Coronary artery (tissue), 2 donors: Measurements from ENCODE around the gene SPATA13.
A peak's percentile ranks its signal among the peaks of the same experiment; 100 is the strongest.
"Not testable (repeated sequence)": the region's sequence is repeated elsewhere in the genome, so short reads cannot be mapped to it uniquely, and the experiment has no call there.

Source experiments
- DNase-seq: peaks from one replicate; pipeline ENCODE4 v3.0.0-alpha.2; 2017; ENCODE audit warnings: low spot score
- H3K27ac ChIP-seq, 2 donors: fragments of 200-600 bp; sonication (generic); one replicate each; pipeline ENCODE4 v1.5.1; 2016 to 2019
- H3K4me3 ChIP-seq: fragments of 200-600 bp; sonication (generic); 2 replicates; pipeline ENCODE4 v1.5.1; 2016; ENCODE audit warnings: mild to moderate bottlenecking, moderate library complexity
- CTCF ChIP-seq: fragments of 200-600 bp; sonication (generic); IDR thresholded peaks from one replicate; pipeline ENCODE4 v1.5.1; 2019; ENCODE audit warnings: antibody characterized with exemption

SPATA13 gene

DNA sequence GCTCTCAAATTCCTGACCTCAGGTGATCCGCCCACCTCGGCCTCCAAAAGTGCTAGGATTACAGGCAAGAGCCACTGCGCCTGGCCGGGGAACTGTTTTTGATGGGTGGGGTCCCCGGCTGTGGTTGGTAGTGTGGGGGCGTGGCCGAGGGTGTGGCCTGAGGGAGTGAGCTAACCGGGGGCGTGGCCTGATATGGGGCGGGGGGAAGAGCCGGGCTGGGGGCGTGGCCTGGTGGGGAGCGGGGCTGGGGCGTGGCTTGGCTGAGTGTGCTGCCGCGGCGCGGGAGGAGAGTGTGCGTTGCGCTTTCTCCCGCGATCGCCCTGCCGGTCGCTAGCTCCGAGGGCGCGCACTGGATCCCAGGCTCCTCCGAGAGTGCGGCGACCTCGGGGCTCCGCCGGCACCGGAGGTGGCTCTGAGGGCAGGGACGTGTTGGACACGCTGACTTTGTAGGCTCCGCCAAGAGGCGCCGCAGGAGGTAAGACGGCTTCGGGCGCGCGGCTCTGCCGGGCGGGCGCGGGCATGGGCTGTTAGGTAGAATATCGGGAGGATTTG lies at the start of gene SPATA13:
Gene SPATA13, plus strand, starts transcription at position 263 of the 552 bp plus-strand sequence. CDS start 62,210 bp downstream, outside the sequence.
- Histone ChIP-seq H3K4me3 (peak within 1 kb of the TSS; percentile 86), H3K27ac (peak within 1 kb of the TSS; percentile 65 to 76)
- TF ChIP-seq CTCF: no peak
- peak; percentile 91 for DNase-seq

DNA sequence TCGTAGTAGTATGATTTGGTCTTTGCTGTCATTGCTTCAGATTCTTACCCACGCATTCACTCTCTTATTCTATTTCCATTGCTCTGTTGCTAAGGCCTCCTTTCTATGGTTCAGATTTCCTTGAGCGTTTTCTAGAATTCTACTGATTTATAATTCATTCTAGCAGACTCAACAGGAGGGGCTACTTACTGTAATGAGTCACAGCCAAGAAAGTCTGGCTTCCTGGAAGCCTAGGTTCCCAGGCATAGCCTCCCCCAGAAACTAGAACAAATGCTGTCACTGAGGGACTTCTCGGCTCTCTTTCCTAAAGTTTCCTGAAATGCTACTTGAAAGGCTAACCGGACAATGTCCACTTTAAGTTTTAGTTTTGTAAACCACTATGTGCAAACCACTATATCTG lies 47.7 kb upstream of the SPATA13 start:
- Histone ChIP-seq H3K27ac (no peak overlapping the region), H3K4me3 (no peak overlapping the region)
- DNase-seq: no peak
- no peak for TF ChIP-seq CTCF

DNA sequence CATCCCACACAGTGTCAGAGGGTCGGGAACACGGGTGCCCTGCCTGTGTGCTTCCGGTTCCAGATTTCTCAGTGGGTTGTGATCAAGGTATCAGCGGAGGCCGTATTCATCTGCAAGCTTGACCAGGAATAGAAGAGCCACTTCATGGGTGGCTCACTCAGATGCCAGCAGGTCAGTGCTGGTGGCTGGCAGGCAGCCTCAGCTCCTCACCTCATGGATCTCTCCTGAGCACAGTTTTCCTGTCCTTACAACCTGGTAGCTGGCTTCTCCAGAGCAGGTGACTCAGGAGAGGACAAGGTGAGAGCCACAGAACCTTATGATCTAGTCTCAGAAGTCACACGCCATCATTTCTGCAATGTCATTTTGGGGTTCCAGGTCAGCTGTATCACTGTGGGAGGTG lies 44.8 kb upstream of the SPATA13 start:
- no peak for TF ChIP-seq CTCF
- no peak for DNase-seq
- Histone ChIP-seq H3K4me3 (no peak overlapping the region), H3K27ac (no peak overlapping the region)

DNA sequence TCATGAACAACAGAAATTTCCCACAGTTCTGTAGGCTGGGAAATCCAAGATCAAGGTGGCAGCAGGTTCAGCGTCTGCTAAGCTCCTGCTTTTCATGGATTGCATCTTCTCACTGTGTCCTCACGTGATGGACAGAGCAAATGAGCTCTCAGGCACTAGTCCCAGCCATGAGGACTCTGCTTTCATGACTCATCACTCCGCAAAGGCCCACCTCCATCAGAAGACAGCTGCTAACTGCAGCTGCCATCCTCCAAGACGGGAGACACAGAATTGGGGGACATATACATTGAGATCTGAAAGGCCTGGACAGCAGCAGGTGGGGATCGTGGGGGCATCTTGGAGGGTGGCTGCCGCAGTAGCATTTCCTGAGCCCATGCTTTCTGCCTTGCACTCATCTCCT lies 44.4 kb upstream of the SPATA13 start:
- TF ChIP-seq CTCF: no peak
- Histone ChIP-seq H3K27ac (no peak overlapping the region), H3K4me3 (no peak overlapping the region)
- no peak for DNase-seq

- no peak for TF ChIP-seq CTCF
- Histone ChIP-seq H3K27ac (no peak overlapping the region), H3K4me3 (no peak overlapping the region)
- no peak for DNase-seq
Measured at GRCh38 chr13:24118576-24118975, 41.9 kb upstream of the SPATA13 start.

DNA sequence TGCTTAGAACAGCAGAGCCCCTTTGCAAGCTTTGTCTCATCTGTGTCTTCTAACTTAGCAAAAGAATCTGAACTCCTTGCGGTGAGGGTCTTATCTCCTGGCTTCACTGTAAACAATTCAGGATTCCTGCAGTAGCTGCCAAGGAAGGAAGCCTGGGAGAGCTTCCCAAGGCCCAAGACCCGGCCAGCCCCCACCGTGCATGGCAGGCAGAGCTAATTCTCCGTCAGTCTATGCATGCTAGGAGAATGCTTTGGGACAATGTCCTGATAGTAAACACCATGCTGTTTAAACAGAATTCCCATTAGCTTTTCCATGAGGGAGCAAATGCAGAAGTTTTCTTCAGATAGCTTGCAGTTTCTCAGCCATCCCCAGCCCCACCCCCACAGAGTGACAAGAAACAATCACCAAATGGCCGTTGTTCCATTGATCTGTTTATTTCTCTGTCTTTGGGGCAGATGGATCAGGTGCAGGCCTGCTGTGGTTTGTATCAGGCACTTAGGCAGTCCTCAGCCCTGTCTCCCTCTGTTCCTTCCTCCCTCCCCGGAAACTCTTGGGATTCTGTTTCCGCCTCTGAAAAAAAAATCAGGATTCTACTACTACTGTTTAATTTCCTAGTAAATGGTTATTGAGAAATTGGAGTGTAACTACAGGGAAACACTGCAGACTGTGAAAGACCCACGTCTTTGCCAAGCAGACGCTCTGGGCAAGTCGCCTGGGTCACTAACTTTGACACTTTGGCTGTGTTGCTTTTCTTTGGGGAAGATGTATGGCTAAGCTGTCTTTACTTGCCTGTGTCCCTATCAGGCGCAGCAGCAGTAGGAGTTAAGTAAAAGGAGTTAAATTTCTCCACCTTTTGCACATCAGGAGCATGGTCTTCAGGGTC lies 40.7 kb upstream of the SPATA13 start:
- no peak for TF ChIP-seq CTCF
- H3K27ac ChIP-seq: no peak overlapping the region
- no peak for DNase-seq
- no peak overlapping the region for H3K4me3 ChIP-seq

DNA sequence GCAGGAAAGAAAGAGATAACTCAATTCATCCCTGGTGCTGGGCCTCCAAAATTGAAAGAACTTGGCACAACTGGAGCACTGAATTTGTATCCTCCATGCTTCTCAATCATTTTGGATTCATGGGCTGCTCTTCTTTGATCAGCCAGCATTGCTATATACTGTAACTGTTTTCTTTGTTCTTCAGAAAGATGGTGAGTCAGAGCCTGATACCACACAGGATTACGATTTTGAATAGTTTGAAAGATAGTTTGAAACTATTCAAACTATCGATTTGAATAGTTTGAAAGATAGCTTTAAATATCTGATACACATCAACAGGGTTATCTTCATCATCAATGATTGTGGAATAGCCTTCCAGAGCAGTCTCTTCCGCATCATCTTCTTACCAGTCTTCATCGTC lies 38.5 kb upstream of the SPATA13 start:
- H3K4me3 ChIP-seq, H3K27ac ChIP-seq, DNase-seq: not testable (repeated sequence)
